HTERT RPE-1 (cell line): ENCODE data around the gene TMEM128.
"Not testable (repeated sequence)": the region's sequence is repeated elsewhere in the genome, so short reads cannot be mapped to it uniquely, and the experiment has no call there.

Source experiments
- in situ Hi-C: fragments of 300-500 bp; cut with MboI; formaldehyde crosslinking; loops from 4 replicates; pipeline ENCODE4 v1.14.3; 2020; ENCODE audit warnings: low sequenced_read_pairs

The TMEM128 gene

GRCh38 chr4:4200624-4201023 is 47.4 kb downstream of the TMEM128 start:
- in situ Hi-C loops, result no loop called here

DNA sequence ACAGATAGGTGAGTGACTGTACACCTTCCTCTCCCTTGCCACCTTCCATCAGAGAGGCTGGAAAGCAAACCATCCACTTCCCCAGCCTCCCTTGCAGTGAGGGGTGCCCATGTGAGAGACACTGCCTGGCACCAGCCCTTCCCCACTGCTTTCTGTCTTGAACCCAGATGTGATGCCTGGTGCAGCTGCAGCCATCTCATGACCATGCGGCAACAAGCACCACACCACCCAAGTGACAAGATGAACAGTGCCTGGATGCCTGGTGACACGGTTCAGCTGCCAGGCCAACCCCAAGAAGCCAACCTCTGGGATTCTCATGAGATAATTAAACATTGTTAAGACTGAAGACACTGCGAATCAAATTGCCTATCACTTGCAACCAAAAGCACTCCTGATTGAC is 52.7 kb downstream of the TMEM128 start:
- in situ Hi-C loops, result no loop called here

- in situ Hi-C loops, result not testable (repeated sequence)
Observed at GRCh38 chr4:4188557-4188956, 59.5 kb downstream of the TMEM128 start.
